ENCODE results near the gene TMPRSS3.

TMPRSS3 gene

GRCh38 chr21:42343963-42344510, 51.8 kb downstream of the TMPRSS3 start:
- Mint-ChIP-seq H3K27me3 (no peaks in the 10 kb centered on the region), H3K27ac (no peak overlapping the region), H3K9me3 (no peaks in the 10 kb centered on the region), H3K4me1 (no peaks in the 10 kb centered on the region), H3K4me3 (no peak overlapping the region), H3K36me3 (ENCODE audit: low read depth) (no peaks in the 10 kb centered on the region)
- DNase-seq = no peak
- ATAC-seq = no peak

DNA sequence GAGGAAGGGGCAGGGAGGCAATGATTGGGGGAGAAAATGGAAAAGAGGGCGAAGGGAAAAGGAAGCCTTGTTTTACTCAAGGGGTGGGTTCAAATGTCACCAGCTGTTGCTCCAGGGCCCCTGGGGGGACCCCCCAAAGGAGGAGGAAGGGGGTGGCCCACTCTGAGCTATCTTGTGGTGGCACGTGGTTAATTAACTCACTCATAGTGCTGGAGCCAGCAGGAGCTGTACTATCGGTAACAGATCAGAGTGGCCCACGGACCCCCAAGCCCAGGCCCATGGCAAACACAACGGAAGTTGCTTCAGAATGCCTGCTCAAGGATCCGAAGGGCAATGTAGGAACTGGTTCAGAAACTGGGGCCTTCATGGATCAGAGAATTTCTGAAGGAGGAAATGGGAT, 52.3 kb downstream of the TMPRSS3 start:
- H3K4me1 Mint-ChIP-seq = peaks cover 1% of the 10 kb centered on the region
- DNase-seq = no peak
- H3K27ac Mint-ChIP-seq = no peak overlapping the region
- H3K4me3 Mint-ChIP-seq = no peak overlapping the region
- H3K36me3 Mint-ChIP-seq (ENCODE audit: low read depth) = no peaks in the 10 kb centered on the region
- no peaks in the 10 kb centered on the region for H3K9me3 Mint-ChIP-seq
- no peaks in the 10 kb centered on the region for H3K27me3 Mint-ChIP-seq
- ATAC-seq = no peak

DNA sequence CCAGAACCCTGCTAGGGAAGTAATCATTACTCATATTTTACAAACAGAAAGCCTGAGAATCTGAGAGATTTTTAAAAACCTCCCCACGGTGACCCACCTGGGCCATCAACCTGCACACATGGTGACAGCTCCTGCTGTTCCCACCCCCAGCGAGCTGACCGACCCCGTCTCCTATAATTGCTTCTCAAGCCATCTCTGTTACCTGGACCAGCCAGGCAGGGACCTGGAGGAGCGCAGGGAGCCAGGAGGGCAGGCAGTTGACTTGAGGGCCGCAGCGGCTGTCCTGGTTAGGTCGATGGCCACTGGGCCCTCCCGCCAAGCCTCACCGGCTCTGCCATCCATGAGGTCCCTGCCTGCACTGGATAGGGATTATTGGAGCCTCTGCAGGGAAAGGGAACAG, 52.8 kb downstream of the TMPRSS3 start:
- Mint-ChIP-seq H3K36me3 (ENCODE audit: low read depth) (no peaks in the 10 kb centered on the region), H3K9me3 (no peaks in the 10 kb centered on the region), H3K27ac (no peak overlapping the region), H3K4me3 (no peak overlapping the region), H3K27me3 (no peaks in the 10 kb centered on the region), H3K4me1 (peaks cover 5% of the 10 kb centered on the region)
- DNase-seq (no peak), ATAC-seq (no peak)

DNA sequence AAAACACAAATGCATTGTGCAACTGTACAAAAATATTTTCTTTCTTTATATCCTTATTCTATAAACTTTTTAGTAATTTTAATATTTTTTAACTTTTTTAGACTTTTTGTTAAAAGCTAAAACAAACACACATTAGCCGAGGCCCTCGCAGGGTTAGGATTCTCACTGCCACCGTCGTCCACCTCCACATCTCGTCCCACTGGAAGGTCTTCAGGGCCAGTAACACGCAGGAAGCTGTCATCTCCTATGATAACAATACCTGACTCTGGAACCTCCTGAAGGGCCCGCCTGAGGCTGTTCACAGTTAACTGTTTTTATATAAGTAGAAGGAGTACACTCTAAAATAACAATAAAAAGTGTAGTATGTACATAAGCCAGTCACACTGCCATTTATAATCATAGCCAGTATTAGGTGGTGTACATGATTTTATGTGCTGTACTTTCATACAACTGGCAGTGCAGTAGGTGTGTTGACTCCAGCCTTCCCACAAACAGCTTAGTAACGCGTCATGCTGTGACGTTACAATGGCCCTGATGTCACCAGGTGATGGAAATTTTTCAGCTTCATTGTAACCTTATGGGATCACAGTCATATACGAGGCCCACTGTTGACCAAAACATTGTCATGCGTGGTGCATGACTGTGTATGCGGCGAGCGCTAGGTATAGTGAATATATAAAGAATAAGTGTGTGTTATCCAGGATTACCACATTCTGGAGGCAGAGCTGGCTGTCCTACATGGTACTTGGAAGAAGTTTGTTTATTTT, 53.9 kb downstream of the TMPRSS3 start:
- no peaks in the 10 kb centered on the region for H3K36me3 Mint-ChIP-seq (ENCODE audit: low read depth)
- no peak overlapping the region for H3K27ac Mint-ChIP-seq
- no peak for ATAC-seq
- no peak overlapping the region for H3K4me3 Mint-ChIP-seq
- peaks cover 14% of the 10 kb centered on the region for H3K4me1 Mint-ChIP-seq
- no peaks in the 10 kb centered on the region for H3K27me3 Mint-ChIP-seq
- no peaks in the 10 kb centered on the region for H3K9me3 Mint-ChIP-seq
- DNase-seq = no peak

GRCh38 chr21:42340187-42341050, 55.4 kb downstream of the TMPRSS3 start:
- DNase-seq = no peak
- Mint-ChIP-seq H3K9me3 (no peaks in the 10 kb centered on the region), H3K4me3 (no peak overlapping the region), H3K36me3 (ENCODE audit: low read depth) (no peaks in the 10 kb centered on the region), H3K27ac (no peak overlapping the region), H3K27me3 (no peaks in the 10 kb centered on the region), H3K4me1 (peaks cover 14% of the 10 kb centered on the region)
- no peak for ATAC-seq

- no peak for DNase-seq
- no peaks in the 10 kb centered on the region for H3K9me3 Mint-ChIP-seq
- H3K36me3 Mint-ChIP-seq (ENCODE audit: low read depth) = no peaks in the 10 kb centered on the region
- H3K4me1 Mint-ChIP-seq = peaks cover 14% of the 10 kb centered on the region
- no peak overlapping the region for H3K4me3 Mint-ChIP-seq
- ATAC-seq = no peak
- H3K27ac Mint-ChIP-seq = no peak overlapping the region
- H3K27me3 Mint-ChIP-seq = no peaks in the 10 kb centered on the region
Observed at GRCh38 chr21:42338729-42339715, 56.8 kb downstream of the TMPRSS3 start.

- ATAC-seq (peak; percentile 95), DNase-seq (peak; percentile 86)
- H3K27me3 Mint-ChIP-seq = peaks cover 3% of the 10 kb centered on the region
- no peak overlapping the region for H3K4me3 Mint-ChIP-seq
- H3K27ac Mint-ChIP-seq = peak overlapping the region; percentile 54
- H3K4me1 Mint-ChIP-seq = peaks cover 14% of the 10 kb centered on the region
- H3K36me3 Mint-ChIP-seq (ENCODE audit: low read depth) = no peaks in the 10 kb centered on the region
- no peaks in the 10 kb centered on the region for H3K9me3 Mint-ChIP-seq
Observed at GRCh38 chr21:42337830-42338728, 57.8 kb downstream of the TMPRSS3 start.

DNA sequence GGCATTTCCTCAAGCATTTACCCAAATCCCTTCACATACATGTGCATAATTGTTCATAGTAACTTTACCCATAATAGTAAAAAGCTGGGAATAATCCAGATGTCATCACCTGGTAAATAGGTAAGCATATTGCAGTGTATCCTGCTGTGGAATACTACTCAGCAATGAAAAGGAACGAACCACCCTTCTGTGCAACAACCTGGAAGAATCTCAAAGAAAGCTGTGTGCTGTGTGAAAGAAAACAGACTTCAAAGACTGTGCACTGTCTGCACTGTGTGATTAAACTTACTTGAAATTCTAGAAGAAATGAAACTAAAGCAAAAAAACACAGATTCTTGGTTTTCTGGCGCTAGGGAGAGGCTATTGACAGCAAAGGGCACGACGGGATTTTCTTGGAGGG, 58.6 kb downstream of the TMPRSS3 start:
- no peaks in the 10 kb centered on the region for H3K36me3 Mint-ChIP-seq (ENCODE audit: low read depth)
- H3K4me3 Mint-ChIP-seq = no peak overlapping the region
- DNase-seq = no peak
- peaks cover 14% of the 10 kb centered on the region for H3K4me1 Mint-ChIP-seq
- H3K27me3 Mint-ChIP-seq = peaks cover 3% of the 10 kb centered on the region
- ATAC-seq = no peak
- H3K9me3 Mint-ChIP-seq = no peaks in the 10 kb centered on the region
- no peak overlapping the region for H3K27ac Mint-ChIP-seq

DNA sequence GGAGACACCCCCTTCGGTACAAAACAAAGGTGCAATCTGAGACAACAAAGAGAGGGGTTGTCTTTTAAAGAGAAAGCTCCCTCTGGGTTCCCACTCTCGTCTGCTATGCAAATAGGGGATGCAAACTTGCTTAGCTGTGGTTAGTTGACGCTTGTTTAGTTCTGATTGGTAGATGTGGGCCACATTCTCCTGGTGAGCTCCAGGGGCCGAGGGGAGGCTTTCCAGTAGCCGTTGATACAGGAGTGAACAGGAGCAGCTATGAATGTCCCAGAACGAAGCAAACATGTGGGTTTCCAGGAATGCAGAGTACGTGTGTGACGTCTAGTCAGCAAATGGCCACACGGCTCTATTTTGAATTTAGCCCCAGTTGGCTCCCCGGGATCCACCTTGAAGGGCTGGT, 59.8 kb downstream of the TMPRSS3 start:
- H3K27me3 Mint-ChIP-seq = peaks cover 5% of the 10 kb centered on the region
- DNase-seq (no peak), ATAC-seq (no peak)
- peaks cover 10% of the 10 kb centered on the region for H3K9me3 Mint-ChIP-seq
- peaks cover 14% of the 10 kb centered on the region for H3K4me1 Mint-ChIP-seq
- H3K27ac Mint-ChIP-seq = no peak overlapping the region
- no peak overlapping the region for H3K4me3 Mint-ChIP-seq
- no peaks in the 10 kb centered on the region for H3K36me3 Mint-ChIP-seq (ENCODE audit: low read depth)

- Mint-ChIP-seq H3K4me3 (no peak overlapping the region), H3K27me3 (peaks cover 5% of the 10 kb centered on the region), H3K36me3 (ENCODE audit: low read depth) (no peaks in the 10 kb centered on the region), H3K4me1 (peaks cover 6% of the 10 kb centered on the region), H3K27ac (no peak overlapping the region), H3K9me3 (peaks cover 11% of the 10 kb centered on the region)
- ATAC-seq = no peak
- no peak for DNase-seq
Observed at GRCh38 chr21:42332557-42333317, 63.1 kb downstream of the TMPRSS3 start.

DNA sequence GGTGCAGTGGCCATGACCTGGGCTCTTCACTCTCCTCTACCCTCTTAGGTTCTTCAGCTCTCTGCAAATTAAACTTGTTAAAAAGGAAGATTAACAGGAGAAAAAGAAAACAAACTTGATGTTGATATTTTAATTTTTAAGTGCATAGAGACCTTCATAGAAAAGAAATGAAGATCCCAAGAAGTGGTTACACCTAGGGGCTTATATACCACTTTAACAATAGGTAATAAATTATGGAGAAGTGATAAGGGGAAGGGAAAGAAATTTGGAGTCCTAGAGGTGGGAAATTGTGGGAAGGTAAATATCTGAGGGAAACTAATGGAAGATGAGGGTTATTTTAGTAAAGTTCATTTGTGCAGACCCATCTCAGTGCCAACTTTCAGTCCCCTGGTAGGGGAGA, 64.2 kb downstream of the TMPRSS3 start:
- Mint-ChIP-seq H3K4me3 (no peak overlapping the region), H3K27ac (no peak overlapping the region), H3K36me3 (ENCODE audit: low read depth) (no peaks in the 10 kb centered on the region), H3K4me1 (no peaks in the 10 kb centered on the region), H3K9me3 (peaks cover 11% of the 10 kb centered on the region), H3K27me3 (peaks cover 5% of the 10 kb centered on the region)
- DNase-seq = no peak
- no peak for ATAC-seq

DNA sequence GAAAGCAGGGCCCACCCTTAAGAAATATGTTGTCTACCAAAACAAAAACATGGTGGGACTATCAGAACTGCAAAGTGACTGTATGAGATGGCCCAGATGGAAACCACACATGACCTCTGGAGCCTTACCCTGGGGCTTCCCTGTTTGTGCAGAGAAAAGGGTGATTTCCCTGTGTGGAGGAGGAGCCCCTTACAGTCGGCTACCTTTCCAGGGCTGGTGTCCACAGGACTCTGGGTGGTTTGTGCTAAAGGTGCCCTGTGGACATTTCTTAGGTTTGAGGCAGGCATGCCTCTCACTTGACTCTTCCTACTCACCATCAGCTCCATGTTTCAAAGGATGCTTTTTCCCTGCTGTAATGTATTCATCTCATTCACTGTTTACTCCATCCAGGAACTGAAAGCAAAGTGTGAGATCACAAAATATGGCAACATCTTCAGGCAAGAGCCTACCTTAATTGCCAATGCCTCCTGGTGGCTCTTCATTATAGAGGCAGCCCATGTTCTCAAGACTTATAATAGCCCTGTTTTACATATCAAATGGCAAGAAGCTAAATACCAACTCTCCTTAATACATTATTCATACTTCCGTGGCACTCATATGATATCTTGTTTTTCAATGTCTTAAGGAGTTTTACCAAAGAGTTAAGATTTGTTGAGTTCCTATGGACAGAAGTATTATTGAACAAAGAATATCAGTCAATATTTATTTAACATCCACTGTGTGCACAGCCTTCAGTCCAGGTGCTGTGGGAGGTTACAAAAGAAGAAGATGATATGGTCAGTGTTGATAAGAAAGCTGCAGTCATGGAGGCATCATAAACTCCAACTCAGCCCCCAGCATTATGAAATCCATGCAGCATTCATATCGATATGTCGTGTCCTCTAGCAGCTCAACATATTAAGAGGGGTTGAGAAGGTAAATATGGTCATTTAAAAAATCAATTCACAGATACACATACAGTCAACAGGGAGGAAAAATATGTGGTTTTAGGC, 65.2 kb downstream of the TMPRSS3 start:
- Mint-ChIP-seq H3K27me3 (peaks cover 7% of the 10 kb centered on the region), H3K4me1 (no peaks in the 10 kb centered on the region), H3K9me3 (peaks cover 11% of the 10 kb centered on the region), H3K27ac (no peak overlapping the region), H3K4me3 (no peak overlapping the region), H3K36me3 (ENCODE audit: low read depth) (no peaks in the 10 kb centered on the region)
- no peak for ATAC-seq
- no peak for DNase-seq

Measured in activated naive CD8-positive, alpha-beta T cell treated with anti-CD3 and anti-CD28 coated beads, Interleukin-2, amount 50 U/mL, for 24 hours (primary cell).